Aorta (tissue), 5 donors: ENCODE measurements around the gene TAF1C. TPM values are rescaled to one million over a fixed set of nuclear protein-coding genes. Genes with fewer than 3 reads are reported as not detected.
"Not testable (repeated sequence)": the region's sequence is repeated elsewhere in the genome, so short reads cannot be mapped to it uniquely, and the experiment has no call there.

Experiments
- ATAC-seq: fragments of 200-7000 bp; cut with Tn5 transposase; one replicate; pipeline ENCODE4 v1.9.1; 2022; ENCODE audit warnings: moderate library complexity; ENCODE audit not compliant: low FRiP score
- DNase-seq, 2 donors: peaks; one replicate each; pipeline ENCODE4 v3.0.0-alpha.2; 2020
- H3K27ac ChIP-seq, 2 donors: one replicate each; pipeline ENCODE4 v1.5.1; 2013; ENCODE audit warnings: low read length in 2 of 2, mild to moderate bottlenecking in 2 of 2, moderate library complexity in 2 of 2, control low read depth in 1 of 2, inconsistent platforms in 1 of 2, low read depth in 1 of 2
- H3K27me3 ChIP-seq, 2 donors: one replicate each; pipeline ENCODE4 v1.6.1; 2013; ENCODE audit warnings: control low read depth in 1 of 2, low read length in 1 of 2, mild to moderate bottlenecking in 1 of 2, moderate library complexity in 1 of 2; ENCODE audit not compliant: insufficient read depth in 2 of 2, control insufficient read depth in 1 of 2
- H3K36me3 ChIP-seq, 2 donors: one replicate each; pipeline ENCODE4 v1.6.1; 2013; ENCODE audit warnings: control low read depth in 1 of 2, low read length in 1 of 2, mild to moderate bottlenecking in 1 of 2; ENCODE audit not compliant: insufficient read depth in 2 of 2, control insufficient read depth in 1 of 2
- H3K4me1 ChIP-seq, 2 donors: one replicate each; pipeline ENCODE4 v1.6.1; 2013; ENCODE audit warnings: low read length in 2 of 2, control low read depth in 1 of 2, mild to moderate bottlenecking in 1 of 2, moderate library complexity in 1 of 2; ENCODE audit not compliant: insufficient read depth in 2 of 2, control insufficient read depth in 1 of 2
- H3K4me3 ChIP-seq, 2 donors: one replicate each; pipeline ENCODE4 v1.5.1; 2013; ENCODE audit warnings: low read length in 2 of 2, control low read depth in 1 of 2, mild to moderate bottlenecking in 1 of 2
- H3K9me3 ChIP-seq: one replicate; pipeline ENCODE4 v1.6.1; 2013; ENCODE audit warnings: mild to moderate bottlenecking, low read length; ENCODE audit not compliant: control insufficient read depth
- WGBS, 2 donors: extraction: QIAGEN DNeasy Blood & Tissue Kit; methylation state at CpG; one replicate each; pipeline ENCODE4 v1.1.7; 2013; 5-methylcytosine and 5-hydroxymethylcytosine counted together
- intact Hi-C, 2 donors: fragments of 100-400 bp; cut with DNase I; formaldehyde crosslinking; loops; one replicate each; pipeline versions ENCODE4 v1.14.2 to v1.15.0; 2022
- polyA plus RNA-seq, 2 donors: library from polyadenylated mRNA; stranded (reverse); fragments of 200-250 nt; gene quantifications; one replicate each; pipeline ENCODE4 v1.2.3, GENCODE V29; 2013
- total RNA-seq, 2 donors: library from RNA; stranded (reverse); fragmentation: NEBNext Ultra II Directional; extraction: Animal tissue kit (Norgen Biotek cat#: 25700); gene quantifications; one replicate each; pipeline ENCODE4 v1.2.1, GENCODE V29; 2021
- donor health status: healthy with polysubstance abuse.
- donor health status: Bipolar disorder and iron deficiency.
- donor health status: DM: no; HTN: no; CAD: no.
- donor health status: DM: no; HTN: no; CAD: no.
- donor health status: DM: yes; HTN: yes; CAD: no.

Gene TAF1C
- total and polyA plus RNA-seq, 4 donors, result 8.4 to 80.9 (median 48.8) TPM

DNA sequence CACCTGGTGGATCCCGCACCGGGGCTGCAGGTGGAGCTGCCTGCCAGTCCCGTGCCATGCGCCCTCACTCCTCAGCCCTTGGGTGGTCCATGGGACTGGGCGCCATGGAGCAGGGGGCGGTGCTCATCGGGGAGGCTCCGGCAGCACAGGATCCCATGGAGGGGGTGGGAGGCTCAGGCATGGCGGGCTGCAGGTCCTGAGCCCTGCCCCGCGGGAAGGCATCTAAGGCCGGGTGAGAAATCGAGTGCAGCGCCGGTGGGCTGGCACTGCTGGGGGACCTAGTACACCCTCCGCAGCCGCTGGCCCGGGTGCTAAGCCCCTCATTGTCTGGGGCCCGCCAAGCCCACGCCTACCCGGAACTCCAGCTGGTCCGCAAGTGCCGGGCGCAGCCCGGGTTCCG, 17.7 kb upstream of the TAF1C start:
- WGBS, 2 donors, result 95% methylated on average over 26 of the region's 26 CpGs
- H3K27me3 ChIP-seq, H3K4me1 ChIP-seq, H3K9me3 ChIP-seq, H3K4me3 ChIP-seq, DNase-seq, H3K36me3 ChIP-seq, H3K27ac ChIP-seq, intact Hi-C loops, ATAC-seq: not testable (repeated sequence)

DNA sequence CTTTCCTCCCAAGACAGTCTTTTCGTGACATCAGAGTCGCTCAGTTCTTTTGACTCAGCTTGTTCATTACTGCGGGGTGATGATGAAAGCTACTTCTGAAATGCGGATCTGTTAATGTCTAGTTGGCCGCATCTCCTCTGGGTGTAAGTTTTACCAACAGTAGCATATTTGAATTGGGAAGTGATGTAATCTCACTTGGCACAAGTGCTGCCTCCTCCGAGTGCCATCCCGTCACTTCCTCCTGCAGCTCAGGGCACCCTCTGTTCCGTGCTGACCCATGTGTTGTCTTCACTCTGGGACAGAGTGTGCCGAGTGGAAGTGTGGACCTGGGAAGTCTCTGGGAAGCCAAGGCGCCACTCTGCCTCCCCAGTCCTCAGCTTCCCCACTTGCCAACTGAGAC, 13.0 kb upstream of the TAF1C start:
- ATAC-seq (no peak), DNase-seq (peak in 1 of 2 donors; percentile 65)
- no peak overlapping the region for H3K27ac ChIP-seq
- WGBS, 2 donors, result 75 to 76% methylated on average over 10 of the region's 10 CpGs
- H3K36me3 ChIP-seq, result no peaks in the 10 kb centered on the region
- no peaks in the 10 kb centered on the region for H3K4me1 ChIP-seq
- no peaks in the 10 kb centered on the region for H3K27me3 ChIP-seq
- H3K4me3 ChIP-seq, result no peak overlapping the region
- H3K9me3 ChIP-seq, result no peaks in the 10 kb centered on the region
- intact Hi-C loops, result no loop called here

DNA sequence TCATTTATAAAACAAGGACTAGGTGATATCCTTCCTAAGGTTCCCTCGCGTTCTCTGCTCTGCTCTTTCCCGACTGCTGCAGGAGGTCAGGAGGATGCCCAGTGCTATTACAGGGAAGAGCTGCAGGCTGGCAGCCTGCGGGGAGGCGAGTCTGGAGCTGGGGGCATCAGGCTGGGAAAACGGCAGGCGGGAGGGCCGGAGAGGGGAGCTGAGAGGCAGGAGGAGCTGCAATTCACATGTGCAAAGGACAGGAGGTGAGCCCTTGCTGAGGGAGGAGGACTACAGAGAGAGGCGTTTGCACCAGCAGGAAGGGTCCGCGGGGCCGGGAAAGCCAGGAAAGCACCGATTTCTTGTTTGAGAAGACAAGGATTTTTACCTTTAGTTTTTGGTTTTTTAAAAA, 12.2 kb upstream of the TAF1C start:
- Histone ChIP-seq H3K4me3 (no peak overlapping the region), H3K27ac (no peak overlapping the region), H3K27me3 (no peaks in the 10 kb centered on the region), H3K4me1 (no peaks in the 10 kb centered on the region), H3K36me3 (no peaks in the 10 kb centered on the region), H3K9me3 (no peaks in the 10 kb centered on the region)
- no peak for DNase-seq
- WGBS, 2 donors, result 53 to 59% methylated on average over 13 of the region's 13 CpGs
- intact Hi-C loops, result no loop called here
- no peak for ATAC-seq

DNA sequence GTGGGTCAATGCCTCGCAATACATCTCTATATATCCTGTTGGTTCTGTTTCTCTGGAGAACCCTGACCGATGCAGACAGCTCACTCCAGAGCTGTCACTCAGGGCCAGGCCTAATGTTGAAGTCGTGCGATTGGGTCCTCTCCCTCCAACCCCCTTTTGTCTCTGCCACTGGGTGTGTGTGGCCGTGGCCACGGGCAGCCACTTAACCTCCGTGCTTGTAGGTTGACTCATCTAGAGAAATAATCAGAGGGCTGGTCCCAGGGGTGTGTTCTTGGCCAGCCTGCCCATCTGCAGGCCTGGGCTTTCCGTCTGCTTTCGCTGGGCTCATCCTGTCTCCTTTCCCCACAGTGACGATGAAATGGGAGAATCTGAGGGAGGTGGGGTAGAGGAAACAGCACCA, 11.5 kb upstream of the TAF1C start:
- ATAC-seq, result no peak
- intact Hi-C loops, result no loop called here
- WGBS, 2 donors, result 65 to 73% methylated on average over 10 of the region's 10 CpGs
- no peak overlapping the region for H3K4me3 ChIP-seq
- no peak overlapping the region for H3K27ac ChIP-seq
- DNase-seq, result no peak
- no peaks in the 10 kb centered on the region for H3K4me1 ChIP-seq
- no peaks in the 10 kb centered on the region for H3K36me3 ChIP-seq
- H3K27me3 ChIP-seq, result no peaks in the 10 kb centered on the region
- no peaks in the 10 kb centered on the region for H3K9me3 ChIP-seq

DNA sequence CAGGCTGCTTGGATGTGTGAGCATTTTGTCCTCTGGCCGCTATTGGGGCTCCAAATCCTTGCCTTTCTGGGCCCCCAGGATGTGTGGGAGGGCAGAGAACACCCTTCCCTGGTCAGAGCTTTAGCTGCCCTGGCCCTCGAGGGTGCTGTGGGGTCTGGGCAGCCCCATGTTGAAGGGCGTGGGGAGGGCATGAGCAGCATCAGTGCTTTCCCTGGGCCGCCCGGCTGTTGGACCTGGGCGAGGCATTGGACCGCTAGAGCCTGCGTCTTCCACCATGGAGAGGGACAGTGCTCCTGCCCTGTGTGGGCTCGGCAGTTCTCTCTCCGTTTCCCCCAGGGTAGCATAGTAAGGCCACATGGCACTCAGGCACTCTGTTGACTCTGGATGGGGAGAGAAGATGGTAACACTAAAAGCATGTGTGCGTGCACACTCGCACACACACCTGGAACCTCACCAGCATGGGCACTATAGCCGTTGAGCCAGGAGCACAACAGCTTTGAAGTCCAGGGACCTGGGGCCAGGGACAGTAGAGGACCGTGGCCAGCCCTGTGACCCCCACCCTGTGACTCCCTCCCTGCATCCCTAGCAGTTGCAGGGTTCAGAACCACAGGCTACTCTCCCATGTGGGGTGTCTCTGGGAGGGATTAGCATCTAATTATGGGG, 10.7 kb upstream of the TAF1C start:
- no peaks in the 10 kb centered on the region for H3K4me1 ChIP-seq
- ATAC-seq (no peak), DNase-seq (no peak)
- H3K27ac ChIP-seq, result no peak overlapping the region
- no peak overlapping the region for H3K4me3 ChIP-seq
- H3K36me3 ChIP-seq, result no peaks in the 10 kb centered on the region
- WGBS, 2 donors, result 89 to 91% methylated on average over 14 of the region's 14 CpGs
- H3K9me3 ChIP-seq, result no peaks in the 10 kb centered on the region
- intact Hi-C loops, result no loop called here
- no peaks in the 10 kb centered on the region for H3K27me3 ChIP-seq

GRCh38 chr16:84196727-84197394, 10.0 kb upstream of the TAF1C start:
- DNase-seq, result no peak
- Histone ChIP-seq H3K4me3 (no peak overlapping the region), H3K27me3 (no peaks in the 10 kb centered on the region), H3K36me3 (no peaks in the 10 kb centered on the region), H3K27ac (no peak overlapping the region), H3K9me3 (no peaks in the 10 kb centered on the region), H3K4me1 (no peaks in the 10 kb centered on the region)
- intact Hi-C loops, result no loop called here
- no peak for ATAC-seq
- 65 to 74% methylated on average over 15 to 16 of the region's 16 CpGs for WGBS, 2 donors

- Histone ChIP-seq H3K27ac (no peak overlapping the region), H3K4me3 (no peak overlapping the region), H3K27me3 (no peaks in the 10 kb centered on the region), H3K4me1 (no peaks in the 10 kb centered on the region), H3K36me3 (no peaks in the 10 kb centered on the region), H3K9me3 (no peaks in the 10 kb centered on the region)
- WGBS, 2 donors, result 90 to 94% methylated on average over 16 of the region's 16 CpGs
- DNase-seq, result peak in 1 of 2 donors; percentile 69
- no peak for ATAC-seq
- intact Hi-C loops, result no loop called here
Measured at GRCh38 chr16:84196101-84196500, 9.2 kb upstream of the TAF1C start.

DNA sequence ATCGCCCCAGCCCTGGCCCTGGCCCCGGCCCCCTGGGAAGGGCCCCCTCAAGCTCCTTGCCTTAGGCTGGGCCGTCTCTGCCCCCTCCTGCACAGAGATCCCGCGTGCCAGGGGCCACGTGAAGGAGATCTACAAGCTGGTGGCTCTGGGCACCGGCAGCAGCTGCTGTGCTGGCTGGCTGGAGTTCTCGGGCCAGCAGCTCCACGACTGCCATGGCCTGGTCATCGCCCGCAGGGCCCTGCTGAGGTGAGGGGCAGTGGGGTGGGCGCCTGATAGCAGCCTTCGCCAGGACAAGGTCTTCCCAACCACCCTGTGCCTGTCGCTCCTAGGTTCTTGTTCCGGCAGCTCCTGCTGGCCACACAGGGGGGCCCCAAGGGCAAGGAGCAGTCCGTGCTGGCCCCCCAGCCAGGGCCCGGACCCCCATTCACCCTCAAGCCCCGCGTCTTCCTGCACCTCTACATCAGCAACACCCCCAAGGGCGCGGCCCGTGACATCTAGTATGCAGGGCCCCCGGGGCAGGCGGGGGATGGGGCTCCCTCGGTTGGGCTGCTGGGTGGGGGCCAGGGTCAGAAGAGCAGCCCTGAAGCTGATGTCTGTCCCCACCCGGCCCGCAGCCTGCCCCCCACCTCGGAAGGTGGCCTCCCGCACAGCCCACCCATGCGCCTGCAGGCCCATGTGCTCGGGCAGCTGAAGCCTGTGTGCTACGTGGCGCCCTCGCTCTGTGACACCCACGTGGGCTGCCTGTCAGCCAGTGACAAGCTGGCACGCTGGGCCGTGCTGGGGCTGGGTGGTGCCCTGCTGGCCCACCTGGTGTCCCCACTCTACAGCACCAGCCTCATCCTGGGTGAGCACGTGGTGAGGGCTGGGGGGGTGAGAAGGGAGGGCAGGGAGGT, 8.6 kb upstream of the TAF1C start:
- WGBS, 2 donors, result 78 to 82% methylated on average over 37 to 38 of the region's 38 CpGs
- ATAC-seq, result no peak
- H3K27me3 ChIP-seq, result no peaks in the 10 kb centered on the region

More for the DNA sequence above, 8.6 kb upstream of the TAF1C start:
- Histone ChIP-seq H3K4me1 (no peaks in the 10 kb centered on the region), H3K36me3 (no peaks in the 10 kb centered on the region), H3K9me3 (no peaks in the 10 kb centered on the region), H3K4me3 (no peak overlapping the region), H3K27ac (no peak overlapping the region)
- intact Hi-C loops, result no loop called here
- DNase-seq, result peak; percentile 47 to 61
